ENCODE results near the gene MOGAT2.

The MOGAT2 gene

DNA sequence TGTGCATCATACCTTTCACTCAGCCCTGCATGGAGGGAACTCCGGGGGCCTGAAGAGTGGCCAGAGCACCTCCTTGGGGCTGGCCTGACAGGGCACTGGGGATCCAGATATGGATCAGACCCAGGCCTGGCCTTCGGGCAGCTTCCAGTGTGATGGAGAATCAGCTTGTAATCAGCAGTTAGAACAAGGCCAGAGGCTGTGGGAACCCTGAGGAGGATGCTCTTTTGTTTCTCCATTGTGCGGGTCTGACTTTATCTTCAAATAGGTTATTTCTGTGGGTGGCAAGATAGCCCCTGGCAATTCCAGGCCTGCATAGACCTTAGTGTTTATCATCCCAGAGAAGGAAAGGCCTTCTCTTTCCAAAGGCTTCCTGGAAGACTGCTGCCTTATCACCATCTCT, 63.2 kb downstream of the MOGAT2 start:
- DNase-seq (ENCODE audit: low spot score) = no peak

DNA sequence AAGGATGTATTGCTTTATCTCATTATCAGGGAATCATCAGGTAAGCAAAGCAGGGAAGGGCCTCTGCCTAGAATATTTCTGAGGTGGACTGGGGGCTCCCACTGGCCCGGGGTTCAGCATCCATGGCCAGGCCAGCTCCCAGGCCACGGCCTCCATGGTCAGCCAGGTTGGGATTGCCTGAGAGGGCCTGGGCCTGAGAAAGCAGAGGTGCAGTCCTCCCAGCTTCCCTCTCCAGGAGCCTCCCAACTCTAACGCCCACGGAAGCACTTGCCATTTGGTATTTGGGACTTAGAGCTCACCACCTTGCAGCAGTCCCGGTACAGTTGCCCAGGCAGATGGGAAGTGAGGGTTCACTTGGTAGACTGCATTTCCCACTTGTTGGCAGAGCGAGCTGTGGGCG, 63.7 kb downstream of the MOGAT2 start:
- DNase-seq (ENCODE audit: low spot score) = no peak

DNA sequence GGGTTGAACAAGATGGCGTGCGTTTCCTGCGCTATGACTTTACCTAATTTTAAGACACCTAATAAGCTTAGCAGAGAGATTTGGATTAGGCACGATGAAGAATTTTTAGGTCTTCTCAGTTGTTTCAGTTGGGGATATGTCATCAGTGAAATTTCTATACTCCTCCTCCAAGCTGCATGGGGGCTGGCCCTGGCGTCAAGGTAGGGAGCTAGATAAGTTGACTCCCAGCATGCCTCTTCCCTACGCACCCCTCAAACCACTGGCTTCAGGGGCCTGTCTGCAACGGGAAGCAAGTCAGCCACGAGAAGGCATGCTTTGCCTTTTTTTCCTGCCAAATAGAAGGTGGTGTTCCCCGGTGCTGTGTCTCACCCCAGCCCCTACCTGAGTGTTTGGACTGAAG, 64.2 kb downstream of the MOGAT2 start:
- no peak for DNase-seq (ENCODE audit: low spot score)

Measured in AG08395 (cell line).